Natural killer cell (primary cell): ENCODE results near the gene MRPL40. TPM values are rescaled to one million over a fixed set of nuclear protein-coding genes. Genes with fewer than 3 reads are reported as not detected.
A peak's percentile ranks its signal among the peaks of the same experiment; 100 is the strongest.

Experiments used
- ATAC-seq, 3 donors: fragments of 150-1000 bp in 2 of 3; fragments of 200-7000 bp in 1 of 3; cut with Tn5 transposase; 1 replicate in 1 of 3; 2 replicates in 2 of 3; pipeline ENCODE4 v1.10.0; 2021; ENCODE audit warnings: mild to moderate bottlenecking in 2 of 3, moderate library complexity in 2 of 3
- DNase-seq, 2 donors: peaks; one replicate each; pipeline versions ENCODE4 v3.0.0 to v3.0.0-alpha.2; 2013 to 2021; ENCODE audit warnings: mixed read lengths in 1 of 2
- H3K27ac ChIP-seq: one replicate; pipeline ENCODE4 v1.5.1; 2013; ENCODE audit warnings: mild to moderate bottlenecking, low read length
- H3K27me3 ChIP-seq: one replicate; pipeline ENCODE4 v1.6.1; 2013; ENCODE audit warnings: low read length; ENCODE audit not compliant: control insufficient read depth, insufficient read depth
- H3K36me3 ChIP-seq: one replicate; pipeline ENCODE4 v1.6.1; 2013; ENCODE audit warnings: low read length; ENCODE audit not compliant: control insufficient read depth, insufficient read depth
- H3K4me1 ChIP-seq: one replicate; pipeline ENCODE4 v1.6.1; 2013; ENCODE audit warnings: low read length; ENCODE audit not compliant: control insufficient read depth, insufficient read depth
- H3K4me3 ChIP-seq: one replicate; pipeline ENCODE4 v1.5.1; 2013; ENCODE audit warnings: low read length
- H3K9me3 ChIP-seq: one replicate; pipeline ENCODE4 v1.6.1; 2013; ENCODE audit warnings: low read length; ENCODE audit not compliant: control insufficient read depth, insufficient read depth
- H3K27ac Mint-ChIP-seq, 2 donors: one replicate each; pipeline ENCODE4 v1.8.0; 2022; ENCODE audit warnings: mild to moderate bottlenecking in 2 of 2, mixed read lengths in 2 of 2, moderate library complexity in 1 of 2
- H3K27me3 Mint-ChIP-seq, 2 donors: one replicate each; pipeline ENCODE4 v1.8.0; 2022; ENCODE audit warnings: low read depth in 2 of 2, mixed read lengths in 2 of 2
- H3K36me3 Mint-ChIP-seq: one replicate; pipeline ENCODE4 v1.8.0; 2022; ENCODE audit warnings: mixed read lengths
- H3K4me1 Mint-ChIP-seq, 2 donors: one replicate each; pipeline ENCODE4 v1.8.0; 2022; ENCODE audit warnings: mixed read lengths in 2 of 2
- H3K4me3 Mint-ChIP-seq: one replicate; pipeline ENCODE4 v1.8.0; 2022; ENCODE audit warnings: mild to moderate bottlenecking, moderate library complexity, mixed read lengths
- H3K9me3 Mint-ChIP-seq, 2 donors: one replicate each; pipeline ENCODE4 v1.8.0; 2022; ENCODE audit warnings: mixed read lengths in 2 of 2
- WGBS: methylation state at CpG from one replicate; pipeline ENCODE4 v1.1.7; 2013; ENCODE audit warnings: missing lambda C conversion rate; ENCODE audit not compliant: insufficient coverage; 5-methylcytosine and 5-hydroxymethylcytosine counted together
- intact Hi-C: fragments of 100-400 bp; cut with micrococcal nuclease; formaldehyde crosslinking; loops from one replicate; pipeline ENCODE4 v1.14.2; 2022
- total RNA-seq, 4 donors: library from RNA; stranded (reverse); fragments of 120-200 nt in 1 of 4; gene quantifications; one replicate each; pipeline versions ENCODE4 v1.2.3 to v1.2.4, GENCODE V29; 2013 to 2022
- TF ChIP-seq, protein P1 (sequence below): fragments of 200-600 bp; IDR thresholded peaks from one replicate; pipeline ENCODE4 v1.8.0; 2022; ENCODE audit warnings: antibody characterized with exemption

MRPL40 gene
- total RNA-seq, 3 donors from 2014 or later (not counting 1 experiment from before 2014, with no cell fraction given) = 11.6 to 16.7 (median 14.2) TPM

DNA sequence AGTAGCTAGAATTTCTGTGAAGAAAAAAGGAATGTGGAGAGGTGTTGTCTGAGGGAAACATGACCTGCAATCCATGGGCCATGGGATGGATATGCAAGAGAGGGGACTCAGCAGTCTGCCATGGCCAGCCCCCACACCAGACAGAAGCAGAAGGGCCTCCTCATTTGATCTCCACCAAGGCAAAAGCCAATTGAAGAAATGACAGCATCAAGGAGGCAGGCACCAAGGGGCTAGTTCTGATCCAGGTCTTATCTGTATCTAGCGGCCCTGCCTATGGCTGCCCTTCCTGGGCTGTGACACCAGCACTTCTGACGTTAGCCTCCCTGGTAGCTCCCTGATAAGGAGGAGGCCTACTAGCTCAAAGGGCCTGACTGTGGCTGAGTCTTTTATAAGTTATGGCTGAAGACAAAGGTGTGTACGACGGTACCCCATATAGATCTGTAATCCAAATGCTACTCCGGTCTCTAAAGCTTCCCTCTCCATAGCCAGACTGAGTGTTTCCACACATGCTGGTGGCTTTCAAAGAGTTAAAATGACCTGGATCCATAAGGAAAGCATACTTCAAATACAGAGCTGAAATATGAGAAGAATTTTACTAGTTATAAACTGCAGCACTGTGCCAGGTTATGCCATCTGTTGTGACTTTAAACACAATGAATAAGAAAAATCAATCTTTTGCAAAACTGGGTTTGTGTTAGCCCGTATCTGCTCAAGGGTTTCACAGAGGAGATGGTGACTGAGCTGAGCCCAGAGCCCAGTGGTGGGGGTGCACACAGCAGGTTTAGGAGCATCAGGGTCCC, 35.2 kb upstream of the MRPL40 start:
- peaks cover 68% of the 10 kb centered on the region for H3K36me3 ChIP-seq
- no peak overlapping the region for H3K27ac ChIP-seq
- WGBS = 96% methylated on average over 6 of the region's 6 CpGs
- no peaks in the 10 kb centered on the region for H3K9me3 Mint-ChIP-seq
- no peaks in the 10 kb centered on the region for H3K27me3 ChIP-seq
- H3K4me3 ChIP-seq = no peak overlapping the region
- intact Hi-C loops = no loop called here
- no peaks in the 10 kb centered on the region for H3K4me1 ChIP-seq
- H3K9me3 ChIP-seq = no peaks in the 10 kb centered on the region
- no peak overlapping the region for H3K27ac Mint-ChIP-seq
- H3K4me3 Mint-ChIP-seq = no peak overlapping the region
- no peaks in the 10 kb centered on the region for H3K36me3 Mint-ChIP-seq
- peaks cover 0 to 24% of the 10 kb centered on the region in 2 donors for H3K4me1 Mint-ChIP-seq
- ATAC-seq (no peak), DNase-seq (no peak)
- TF ChIP-seq, protein P1, sequence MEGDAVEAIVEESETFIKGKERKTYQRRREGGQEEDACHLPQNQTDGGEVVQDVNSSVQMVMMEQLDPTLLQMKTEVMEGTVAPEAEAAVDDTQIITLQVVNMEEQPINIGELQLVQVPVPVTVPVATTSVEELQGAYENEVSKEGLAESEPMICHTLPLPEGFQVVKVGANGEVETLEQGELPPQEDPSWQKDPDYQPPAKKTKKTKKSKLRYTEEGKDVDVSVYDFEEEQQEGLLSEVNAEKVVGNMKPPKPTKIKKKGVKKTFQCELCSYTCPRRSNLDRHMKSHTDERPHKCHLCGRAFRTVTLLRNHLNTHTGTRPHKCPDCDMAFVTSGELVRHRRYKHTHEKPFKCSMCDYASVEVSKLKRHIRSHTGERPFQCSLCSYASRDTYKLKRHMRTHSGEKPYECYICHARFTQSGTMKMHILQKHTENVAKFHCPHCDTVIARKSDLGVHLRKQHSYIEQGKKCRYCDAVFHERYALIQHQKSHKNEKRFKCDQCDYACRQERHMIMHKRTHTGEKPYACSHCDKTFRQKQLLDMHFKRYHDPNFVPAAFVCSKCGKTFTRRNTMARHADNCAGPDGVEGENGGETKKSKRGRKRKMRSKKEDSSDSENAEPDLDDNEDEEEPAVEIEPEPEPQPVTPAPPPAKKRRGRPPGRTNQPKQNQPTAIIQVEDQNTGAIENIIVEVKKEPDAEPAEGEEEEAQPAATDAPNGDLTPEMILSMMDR = no peak
- no peaks in the 10 kb centered on the region for H3K27me3 Mint-ChIP-seq

DNA sequence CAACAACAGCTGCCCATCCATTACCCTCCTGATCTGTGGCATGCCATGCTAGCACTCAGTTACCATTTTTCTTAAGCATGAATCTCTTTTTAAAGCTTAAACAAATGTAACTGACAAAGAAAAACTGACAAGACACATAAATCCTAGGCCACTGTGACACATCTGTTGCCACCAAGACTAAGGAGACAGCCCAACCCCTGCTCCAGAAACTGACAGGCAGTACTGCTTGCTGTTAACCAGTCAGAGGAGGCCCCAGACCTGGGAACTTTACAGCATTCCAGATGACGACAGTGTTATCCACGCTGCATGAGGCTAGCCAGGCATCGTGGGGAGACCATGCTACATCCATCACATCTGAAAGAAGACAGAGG, 34.6 kb upstream of the MRPL40 start:
- ATAC-seq (no peak), DNase-seq (no peak)
- Histone ChIP-seq H3K27me3 (no peaks in the 10 kb centered on the region), H3K36me3 (peaks cover 62% of the 10 kb centered on the region), H3K27ac (no peak overlapping the region), H3K4me1 (no peaks in the 10 kb centered on the region), H3K9me3 (no peaks in the 10 kb centered on the region), H3K4me3 (no peak overlapping the region)
- Mint-ChIP-seq H3K27ac (peak overlapping the region in 1 of 2 donors; percentile 2), H3K4me3 (no peak overlapping the region), H3K27me3 (no peaks in the 10 kb centered on the region), H3K4me1 (peaks cover 0 to 25% of the 10 kb centered on the region in 2 donors), H3K9me3 (no peaks in the 10 kb centered on the region), H3K36me3 (no peaks in the 10 kb centered on the region)
- TF ChIP-seq, protein P1 = no peak
- WGBS = 99% methylated on average over 3 of the region's 3 CpGs
- intact Hi-C loops = no loop called here

DNA sequence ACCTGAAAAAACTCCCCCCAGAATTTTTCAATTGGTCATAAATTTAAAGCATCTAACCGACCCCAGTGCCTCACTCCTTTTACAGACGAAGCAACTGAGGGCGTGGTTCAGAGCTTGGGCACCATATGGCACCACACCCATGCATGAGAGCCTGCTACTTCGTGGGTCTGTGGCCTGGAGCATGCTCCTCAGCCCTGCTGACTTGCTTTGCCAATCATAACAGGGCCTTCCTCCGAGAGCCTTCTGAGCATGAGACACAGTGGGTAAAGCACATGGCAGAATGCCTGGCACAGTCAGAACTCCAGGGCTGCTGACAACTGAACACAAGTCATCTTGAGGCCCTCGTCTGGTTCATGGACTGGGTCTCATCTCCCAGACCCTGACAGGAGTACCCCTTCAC, 34.1 kb upstream of the MRPL40 start:
- H3K36me3 ChIP-seq = peaks cover 58% of the 10 kb centered on the region
- H3K4me3 ChIP-seq = no peak overlapping the region
- Mint-ChIP-seq H3K4me3 (no peak overlapping the region), H3K9me3 (no peaks in the 10 kb centered on the region), H3K36me3 (no peaks in the 10 kb centered on the region), H3K4me1 (peaks cover 0 to 25% of the 10 kb centered on the region in 2 donors), H3K27ac (peak overlapping the region; percentile 2 to 26), H3K27me3 (no peaks in the 10 kb centered on the region)
- H3K27ac ChIP-seq = no peak overlapping the region
- ATAC-seq (no peak), DNase-seq (no peak)
- 77% methylated on average over 6 of the region's 6 CpGs for WGBS
- TF ChIP-seq, protein P1 = no peak
- no peaks in the 10 kb centered on the region for H3K4me1 ChIP-seq
- H3K27me3 ChIP-seq = no peaks in the 10 kb centered on the region
- intact Hi-C loops = no loop called here
- no peaks in the 10 kb centered on the region for H3K9me3 ChIP-seq

- Histone ChIP-seq H3K36me3 (peaks cover 56% of the 10 kb centered on the region), H3K27ac (no peak overlapping the region), H3K27me3 (no peaks in the 10 kb centered on the region), H3K9me3 (no peaks in the 10 kb centered on the region), H3K4me1 (no peaks in the 10 kb centered on the region), H3K4me3 (no peak overlapping the region)
- Mint-ChIP-seq H3K27ac (peak overlapping the region; percentile 2 to 26), H3K36me3 (peaks cover under 1% of the 10 kb centered on the region), H3K9me3 (no peaks in the 10 kb centered on the region), H3K4me1 (peaks cover 0 to 25% of the 10 kb centered on the region in 2 donors), H3K27me3 (no peaks in the 10 kb centered on the region), H3K4me3 (no peak overlapping the region)
- no peak for DNase-seq
- 95% methylated on average over 2 of the region's 2 CpGs for WGBS
- TF ChIP-seq, protein P1 = no peak
- intact Hi-C loops = no loop called here
- no peak for ATAC-seq
Measured at GRCh38 chr22:19398652-19399051, 33.7 kb upstream of the MRPL40 start.
